Epithelial cell of proximal tubule (primary cell): ENCODE data around the gene RIIAD1. TPM values are rescaled to one million over a fixed set of nuclear protein-coding genes. Genes with fewer than 3 reads are reported as not detected.

Experiments
- DNase-seq: peaks from one replicate; pipeline ENCODE4 v3.0.0-alpha.2; 2011; ENCODE audit warnings: low read depth
- H3K4me3 ChIP-seq: 2 replicates; pipeline ENCODE4 v1.5.1; 2011; ENCODE audit warnings: low read depth, mild to moderate bottlenecking, low read length
- total RNA-seq: library from RNA; depleted of rRNA; stranded (reverse); fragments of >200 nt; gene quantifications from 2 replicates; pipeline ENCODE4 v1.2.3, GENCODE V29; 2015
- TF ChIP-seq, protein P1 (sequence below): conservative IDR thresholded peaks from 2 replicates; pipeline ENCODE4 v1.5.1; 2012; ENCODE audit warnings: low read depth, mild to moderate bottlenecking, low read length

The RIIAD1 gene
- total RNA-seq, 1 donor from 2014 or later = not detected

- TF ChIP-seq, protein P1, sequence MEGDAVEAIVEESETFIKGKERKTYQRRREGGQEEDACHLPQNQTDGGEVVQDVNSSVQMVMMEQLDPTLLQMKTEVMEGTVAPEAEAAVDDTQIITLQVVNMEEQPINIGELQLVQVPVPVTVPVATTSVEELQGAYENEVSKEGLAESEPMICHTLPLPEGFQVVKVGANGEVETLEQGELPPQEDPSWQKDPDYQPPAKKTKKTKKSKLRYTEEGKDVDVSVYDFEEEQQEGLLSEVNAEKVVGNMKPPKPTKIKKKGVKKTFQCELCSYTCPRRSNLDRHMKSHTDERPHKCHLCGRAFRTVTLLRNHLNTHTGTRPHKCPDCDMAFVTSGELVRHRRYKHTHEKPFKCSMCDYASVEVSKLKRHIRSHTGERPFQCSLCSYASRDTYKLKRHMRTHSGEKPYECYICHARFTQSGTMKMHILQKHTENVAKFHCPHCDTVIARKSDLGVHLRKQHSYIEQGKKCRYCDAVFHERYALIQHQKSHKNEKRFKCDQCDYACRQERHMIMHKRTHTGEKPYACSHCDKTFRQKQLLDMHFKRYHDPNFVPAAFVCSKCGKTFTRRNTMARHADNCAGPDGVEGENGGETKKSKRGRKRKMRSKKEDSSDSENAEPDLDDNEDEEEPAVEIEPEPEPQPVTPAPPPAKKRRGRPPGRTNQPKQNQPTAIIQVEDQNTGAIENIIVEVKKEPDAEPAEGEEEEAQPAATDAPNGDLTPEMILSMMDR = no peak
- no peak for DNase-seq
These were observed 17.1 kb upstream of the RIIAD1 start for GRCh38 chr1:151704246-151704645.

DNA sequence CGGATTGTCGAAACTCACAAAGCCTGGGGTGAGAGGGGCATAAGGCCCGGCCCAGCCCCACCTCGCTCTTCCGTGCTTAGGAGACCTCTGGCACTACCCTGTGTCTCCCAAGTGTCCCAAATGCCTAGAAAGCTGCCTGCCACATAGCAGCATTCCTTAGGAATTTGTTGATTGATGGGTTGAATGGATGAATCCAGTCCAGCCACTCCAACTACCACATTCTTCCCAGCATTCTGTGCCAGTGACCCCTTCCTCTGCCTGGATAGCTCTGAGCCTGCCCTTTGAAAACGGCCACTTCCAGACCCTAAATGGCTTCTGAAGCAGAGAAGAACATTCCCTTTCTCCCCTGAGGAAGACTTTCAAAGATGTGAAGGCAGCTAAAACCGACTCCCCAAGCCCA is 16.2 kb upstream of the RIIAD1 start:
- no peak overlapping the region for H3K4me3 ChIP-seq
- TF ChIP-seq, protein P1 = no peak
- no peak for DNase-seq

More at GRCh38 chr1:151704246-151704645, 17.1 kb upstream of the RIIAD1 start:
- no peak overlapping the region for H3K4me3 ChIP-seq

DNA sequence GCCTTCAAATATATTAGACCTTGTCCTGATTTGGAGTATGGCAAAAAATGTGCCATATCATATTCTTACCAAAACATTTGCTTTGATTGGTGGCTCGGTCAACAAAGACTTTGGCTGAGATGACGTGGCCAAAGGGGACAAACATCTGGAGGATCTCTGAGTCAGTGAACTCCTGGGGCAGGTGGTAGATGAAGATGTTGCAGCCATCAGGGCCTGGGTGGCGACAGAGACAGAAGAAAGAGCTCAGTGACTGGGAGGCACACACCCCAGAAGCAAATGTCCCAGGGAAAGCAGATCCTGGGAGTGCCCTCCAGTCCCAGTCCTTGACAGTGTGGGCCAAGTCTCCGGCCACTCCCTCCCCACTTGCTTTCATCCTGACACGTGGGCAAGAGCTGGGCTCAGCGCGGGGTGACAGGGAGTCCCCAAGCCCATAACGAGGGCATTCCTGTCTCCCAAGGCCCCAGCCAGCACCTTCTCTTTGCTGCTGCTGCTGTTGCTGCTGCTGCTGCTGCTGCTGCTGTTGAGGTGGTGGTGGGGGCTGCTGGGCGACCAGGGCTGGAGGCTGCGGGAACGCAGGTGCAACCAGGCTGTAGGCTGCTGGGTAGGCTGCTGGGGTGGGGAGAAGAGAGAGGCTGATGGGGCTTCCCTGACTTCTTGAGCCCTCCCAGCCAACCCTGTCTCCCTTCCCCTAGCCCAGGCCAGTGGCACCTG is 15.4 kb upstream of the RIIAD1 start:
- TF ChIP-seq, protein P1 = no peak
- no peak overlapping the region for H3K4me3 ChIP-seq
- no peak for DNase-seq

DNA sequence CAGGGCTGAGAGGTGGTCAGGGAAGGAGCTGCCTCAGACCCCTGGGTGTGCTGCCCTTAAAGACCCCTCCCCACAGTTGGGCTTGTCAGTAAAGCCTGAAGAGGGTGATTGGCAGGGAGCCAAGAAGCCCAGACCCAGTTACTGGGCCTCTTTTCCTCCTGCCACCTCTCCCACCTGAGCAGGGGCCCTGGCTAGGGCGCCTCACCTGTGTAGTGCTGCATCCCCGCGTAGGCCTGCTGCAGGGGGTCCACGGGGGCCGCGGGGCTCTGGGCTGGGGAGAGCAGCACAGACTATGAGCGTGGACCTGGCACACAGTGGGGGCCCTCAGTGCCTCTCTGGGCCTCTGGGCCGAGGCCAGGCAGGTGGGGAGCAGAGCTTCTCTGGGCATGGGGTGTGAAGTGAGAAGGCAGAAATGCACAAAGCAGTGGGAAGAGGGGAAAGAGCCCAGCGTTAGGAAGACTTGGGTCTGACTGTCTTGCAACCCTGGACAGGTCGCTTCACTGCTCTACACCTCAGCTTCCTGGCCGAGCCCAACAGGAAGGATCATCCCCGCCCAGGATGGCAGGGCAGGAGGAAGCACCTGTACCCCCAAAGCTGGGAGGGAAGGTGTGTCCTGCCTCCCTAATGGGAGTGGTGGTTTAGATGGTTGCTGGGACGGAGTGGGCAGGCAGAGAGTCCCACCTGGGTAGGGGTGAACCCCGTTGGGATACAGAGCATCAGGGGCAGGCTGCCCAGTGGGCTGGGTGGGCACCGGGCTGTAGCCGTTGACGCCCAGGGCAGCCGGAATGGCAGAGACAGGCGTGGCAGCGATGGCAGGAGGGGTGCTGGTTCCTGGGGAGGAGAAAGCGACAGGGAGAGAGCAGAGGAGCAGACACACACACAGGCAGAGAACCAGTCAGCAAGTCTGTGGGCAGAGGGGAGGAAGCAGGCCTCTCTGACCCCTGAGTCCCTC is 14.6 kb upstream of the RIIAD1 start:
- H3K4me3 ChIP-seq = no peak overlapping the region
- DNase-seq = no peak
- TF ChIP-seq, protein P1 = no peak

DNA sequence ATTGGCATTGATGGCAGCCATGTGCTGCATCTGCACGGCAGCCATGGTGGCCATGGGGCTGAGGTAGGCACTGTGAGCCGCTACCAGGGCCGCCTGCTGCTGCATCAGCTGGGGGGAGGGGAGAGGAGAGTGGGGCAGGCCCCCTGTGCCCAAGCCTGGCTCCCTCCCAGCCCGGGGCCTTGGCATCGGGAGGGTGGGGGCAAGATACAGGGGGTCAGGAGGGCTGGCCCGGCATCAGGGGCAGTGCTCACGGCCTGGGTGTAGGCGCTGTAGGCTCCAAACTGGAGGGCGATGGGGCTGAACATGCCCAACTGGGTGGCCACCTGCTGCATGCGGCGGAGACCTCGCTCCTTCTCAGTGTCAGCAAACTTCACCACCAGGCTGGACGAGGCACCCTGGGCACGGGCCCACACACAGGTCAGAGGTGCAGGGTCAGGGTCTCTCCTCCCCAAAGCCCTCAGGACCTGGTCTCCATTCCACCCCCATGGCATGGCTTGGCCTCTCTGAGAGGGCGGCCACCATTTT is 13.7 kb upstream of the RIIAD1 start:
- TF ChIP-seq, protein P1 = no peak
- H3K4me3 ChIP-seq = no peak overlapping the region
- DNase-seq = no peak

- no peak overlapping the region for H3K4me3 ChIP-seq
- DNase-seq = no peak
- TF ChIP-seq, protein P1 = no peak
These were observed 12.4 kb upstream of the RIIAD1 start for GRCh38 chr1:151708891-151709290.
